Endodermal cell (in vitro differentiated cells): Measurements from ENCODE around the gene ARAP3. TPM values are rescaled to one million over a fixed set of nuclear protein-coding genes. Genes with fewer than 3 reads are reported as not detected.

Experiments used
- DNase-seq: peaks from one replicate; pipeline ENCODE4 v3.0.0-alpha.2; 2017
- H3K27ac ChIP-seq: 2 replicates; pipeline ENCODE4 v1.5.1; 2013; ENCODE audit warnings: mild to moderate bottlenecking, low read depth, low read length, moderate library complexity
- H3K27me3 ChIP-seq: 2 replicates; pipeline ENCODE4 v1.6.1; 2013; ENCODE audit warnings: mild to moderate bottlenecking, low read length, moderate library complexity; ENCODE audit not compliant: insufficient read depth, control insufficient read depth, poor library complexity, severe bottlenecking
- H3K36me3 ChIP-seq: 2 replicates; pipeline ENCODE4 v1.7.0; 2013; ENCODE audit warnings: mild to moderate bottlenecking, low read length, moderate library complexity; ENCODE audit not compliant: control insufficient read depth, insufficient read depth
- H3K4me1 ChIP-seq: one replicate; pipeline ENCODE4 v1.7.0; 2013; ENCODE audit warnings: low read length; ENCODE audit not compliant: control insufficient read depth, insufficient read depth
- H3K4me3 ChIP-seq: 2 replicates; pipeline ENCODE4 v1.5.1; 2013; ENCODE audit warnings: mild to moderate bottlenecking, low read length, moderate library complexity
- H3K9ac ChIP-seq: 2 replicates; pipeline ENCODE4 v1.6.1; 2013; ENCODE audit warnings: mild to moderate bottlenecking, low read length, moderate library complexity; ENCODE audit not compliant: poor library complexity, severe bottlenecking; ENCODE audit errors: extremely low read depth
- H3K9me3 ChIP-seq: 2 replicates; pipeline ENCODE4 v1.6.1; 2013; ENCODE audit warnings: mild to moderate bottlenecking, low read length, moderate library complexity; ENCODE audit not compliant: control insufficient read depth
- H3K27ac Mint-ChIP-seq: 2 replicates; pipeline ENCODE4 v1.8.0; 2020; ENCODE audit warnings: mixed read lengths
- H3K27me3 Mint-ChIP-seq: 2 replicates; pipeline ENCODE4 v1.8.0; 2021; ENCODE audit warnings: mild to moderate bottlenecking, mixed read lengths; ENCODE audit not compliant: insufficient read depth
- H3K36me3 Mint-ChIP-seq: 2 replicates; pipeline ENCODE4 v1.8.0; 2020; ENCODE audit warnings: low read depth, mixed read lengths
- H3K4me1 Mint-ChIP-seq: 2 replicates; pipeline ENCODE4 v1.8.0; 2020; ENCODE audit warnings: mixed read lengths
- H3K4me3 Mint-ChIP-seq: 2 replicates; pipeline ENCODE4 v1.8.0; 2020; ENCODE audit warnings: mild to moderate bottlenecking, moderate library complexity, mixed read lengths
- H3K9me3 Mint-ChIP-seq: 2 replicates; pipeline ENCODE4 v1.8.0; 2020; ENCODE audit warnings: mild to moderate bottlenecking, mixed read lengths
- CTCF ChIP-seq: fragments of 200-600 bp; sonication (generic); conservative IDR thresholded peaks from 2 replicates; pipeline ENCODE4 v1.5.0; 2021; ENCODE audit warnings: antibody characterized with exemption, mild to moderate bottlenecking
- WGBS, 2 experiments: methylation state at CpG; one replicate each; pipeline versions ENCODE4 v1.1.5 to v1.1.7; 2013; ENCODE audit warnings: missing lambda C conversion rate in 2 of 2, mixed read lengths in 1 of 2; ENCODE audit not compliant: insufficient coverage in 1 of 2, insufficient read length in 1 of 2; 5-methylcytosine and 5-hydroxymethylcytosine counted together
- total RNA-seq, 2 donors: library from RNA; stranded (reverse); fragmentation: NEBNext Ultra II Directional in 1 of 2; extraction: Animal tissue kit (Norgen Biotek cat#: 25700) in 1 of 2; gene quantifications; 2 replicates in 1 of 2; 3 replicates in 1 of 2; pipeline ENCODE4 v1.2.1, GENCODE V29; 2021

ARAP3 gene
- total RNA-seq, 2 donors from 2014 or later, result 32.5 to 41.3 TPM

GRCh38 chr5:141668601-141669265 lies 13.3 kb downstream of the ARAP3 start:
- Mint-ChIP-seq H3K27ac (no peak overlapping the region), H3K4me3 (no peak overlapping the region), H3K36me3 (peaks cover 34% of the 10 kb centered on the region), H3K27me3 (no peaks in the 10 kb centered on the region), H3K9me3 (no peaks in the 10 kb centered on the region), H3K4me1 (peaks cover 7% of the 10 kb centered on the region)
- TF ChIP-seq CTCF, result no peak
- H3K4me3 ChIP-seq, result no peak overlapping the region
- DNase-seq, result no peak
- H3K27ac ChIP-seq, result no peak overlapping the region
- no peaks in the 10 kb centered on the region for H3K9me3 ChIP-seq
- H3K36me3 ChIP-seq, result no peaks in the 10 kb centered on the region
- H3K4me1 ChIP-seq, result no peaks in the 10 kb centered on the region
- no peaks in the 10 kb centered on the region for H3K27me3 ChIP-seq
- 74 to 90% methylated on average over 6 to 8 of the region's 8 CpGs for WGBS, 2 experiments
- H3K9ac ChIP-seq, result no peak overlapping the region

GRCh38 chr5:141665995-141666940 lies 15.8 kb downstream of the ARAP3 start:
- no peaks in the 10 kb centered on the region for H3K9me3 Mint-ChIP-seq
- Histone ChIP-seq H3K4me1 (no peaks in the 10 kb centered on the region), H3K9me3 (no peaks in the 10 kb centered on the region), H3K36me3 (no peaks in the 10 kb centered on the region), H3K4me3 (no peak overlapping the region), H3K27me3 (no peaks in the 10 kb centered on the region), H3K27ac (no peak overlapping the region), H3K9ac (no peak overlapping the region)
- TF ChIP-seq CTCF, result no peak
- WGBS, 2 experiments, result 87 to 98% methylated on average over 10 to 17 of the region's 18 CpGs
- H3K27me3 Mint-ChIP-seq, result no peaks in the 10 kb centered on the region
- DNase-seq, result no peak
- no peak overlapping the region for H3K4me3 Mint-ChIP-seq
- peaks cover 42% of the 10 kb centered on the region for H3K36me3 Mint-ChIP-seq
- no peaks in the 10 kb centered on the region for H3K4me1 Mint-ChIP-seq
- no peak overlapping the region for H3K27ac Mint-ChIP-seq

- no peaks in the 10 kb centered on the region for H3K9me3 Mint-ChIP-seq
- H3K9me3 ChIP-seq, result no peaks in the 10 kb centered on the region
- H3K4me3 Mint-ChIP-seq, result no peak overlapping the region
- H3K36me3 Mint-ChIP-seq, result peaks cover 51% of the 10 kb centered on the region
- H3K4me3 ChIP-seq, result no peak overlapping the region
- 47 to 62% methylated on average over 7 to 13 of the region's 13 CpGs for WGBS, 2 experiments
- H3K27ac ChIP-seq, result no peak overlapping the region
- H3K4me1 ChIP-seq, result no peaks in the 10 kb centered on the region
- H3K36me3 ChIP-seq, result no peaks in the 10 kb centered on the region
- H3K27me3 ChIP-seq, result no peaks in the 10 kb centered on the region
- H3K4me1 Mint-ChIP-seq, result no peaks in the 10 kb centered on the region
- H3K27me3 Mint-ChIP-seq, result no peaks in the 10 kb centered on the region
- no peak overlapping the region for H3K9ac ChIP-seq
- H3K27ac Mint-ChIP-seq, result no peak overlapping the region
- TF ChIP-seq CTCF, result peak; percentile 93
- DNase-seq, result peak; percentile 96
These were observed 17.1 kb downstream of the ARAP3 start for GRCh38 chr5:141664733-141665461.
